Measurements from ENCODE around the gene NDUFAF7. TPM values are rescaled to one million over a fixed set of nuclear protein-coding genes. Genes with fewer than 3 reads are reported as not detected.
A peak's percentile ranks its signal among the peaks of the same experiment; 100 is the strongest.

Gene NDUFAF7
- total and polyA plus RNA-seq, 2 of the 13 experiments (the other 11 are each of a cell fraction or from before 2014, with no cell fraction given): 27.0 to 40.8 TPM

GRCh38 chr2:37196320-37197195, 34.9 kb upstream of the NDUFAF7 start, which contains the start of gene CEBPZOS:
TSS of gene CEBPZOS (plus strand) at chr2:37196496. CDS start at chr2:37199705, 3,209 bp downstream.
- Histone ChIP-seq H3K36me3 (replicated peaks in 1 of 2; ENCODE audit: control insufficient read depth in 1 of 2, insufficient read depth in 2 of 2, low read length in 2 of 2) (peaks cover 3 to 17% of the 10 kb centered on the region in 2 experiments; a peak in 4 of 5 replicates), H2AFZ (ENCODE audit: low read length) (peak within 1 kb of the TSS; percentile 97), H3K9me3 (ENCODE audit: low read length) (no peaks in the 10 kb centered on the region), H3K4me3 (replicated peaks in 1 of 3; ENCODE audit: insufficient read depth in 1 of 3, low read depth in 2 of 3, low read length in 3 of 3) (peak within 1 kb of the TSS; percentile 78 to 91 (median 90)), H3K79me2 (ENCODE audit: insufficient read depth, low read length) (peaks cover 38% of the 10 kb centered on the region), H3K4me1 (ENCODE audit: insufficient read depth, low read length) (peaks cover 34% of the 10 kb centered on the region), H3K9ac (ENCODE audit: insufficient read depth, low read depth, low read length) (peak within 1 kb of the TSS; percentile 90), H3K4me2 (ENCODE audit: low read depth, low read length) (peak within 1 kb of the TSS; percentile 92), H4K20me1 (ENCODE audit: insufficient read depth, low read length) (no peaks in the 10 kb centered on the region; the same call in 1 of the 2 replicates), H3K27ac (ENCODE audit: extremely low read length, insufficient read depth, low read length) (peak within 1 kb of the TSS; percentile 70), H3K27me3 (ENCODE audit: control insufficient read depth in 1 of 2, insufficient read depth in 2 of 2, low read length in 2 of 2) (peaks cover 2 to 3% of the 10 kb centered on the region in 2 experiments; a peak in 1 of 5 replicates)
- no TSS peak for BruUV-seq (replicated peaks)
- ChIA-PET POLR2A (interaction anchor here (0.7 to 2.5 kb wide), 8 partner anchors 10 to 112 kb away, joined by 3 to 14 read pairs (median 3); partner anchors contain the start of genes CEBPZ, EIF2AK2, GPATCH11 and HEATR5B), CTCF (ENCODE audit: low intra/inter-chr PET ratio, low total read pairs) (no interaction called here)
- WGBS (ENCODE audit: low lambda C conversion rate): 1% methylated on average over 48 of the region's 72 CpGs
- DNase-seq (ENCODE audit: low spot score) (peak; percentile 80), FAIRE-seq (peak; percentile 83), ATAC-seq (peak; percentile 87)
- in situ Hi-C loops (cut with HindIII; ENCODE audit: extremely low pct_ligation_motif_present, low pct_unique_long_range_greater_than_20kb) (no loop called here), intact Hi-C loops (cut with micrococcal nuclease; ENCODE audit: unreplicated experiment) (loop anchor here (2.0 kb wide), 3 partner anchors 28 to 40 kb away; partner anchors contain the start of genes CEBPZ, EIF2AK2 and NDUFAF7)
- TF ChIP-seq ZNF431 (CRISPR knock-in tag; IDR thresholded peaks at IDR 0.05; ENCODE audit: borderline replicate concordance, low read depth) (peak; percentile 97), ZNF75D (CRISPR knock-in tag; IDR thresholded peaks at IDR 0.05; ENCODE audit: borderline replicate concordance) (no peak), SNAI1 (CRISPR knock-in tag; IDR thresholded peaks at IDR 0.05; ENCODE audit: borderline replicate concordance) (peak; percentile 91), ZNF34 (CRISPR knock-in tag; IDR thresholded peaks at IDR 0.05; ENCODE audit: borderline replicate concordance) (no peak), ZNF18 (CRISPR knock-in tag; IDR thresholded peaks at IDR 0.05; ENCODE audit: insufficient replicate concordance) (peak; percentile 91), ZNF530 (CRISPR knock-in tag; IDR thresholded peaks at IDR 0.05; ENCODE audit: low read depth) (peak; percentile 87), TRIM24 (CRISPR knock-in tag; IDR thresholded peaks at IDR 0.05) (no peak), MYC (CRISPR knock-in tag; IDR thresholded peaks at IDR 0.05; ENCODE audit: borderline replicate concordance) (peak; percentile 89), CREBL2 (CRISPR knock-in tag; IDR thresholded peaks at IDR 0.05; ENCODE audit: borderline replicate concordance) (peak; percentile 64; the same call in 1 of the 2 replicates), IRF1 (CRISPR knock-in tag; IDR thresholded peaks at IDR 0.05; ENCODE audit: low read depth) (0 out of 2 replicates have a peak, but pooled peaks have one; percentile 24), KLF15 (CRISPR knock-in tag; IDR thresholded peaks at IDR 0.05; ENCODE audit: borderline replicate concordance) (peak; percentile 68; the same call in 1 of the 2 replicates), ZNF546 (CRISPR knock-in tag; conservative IDR thresholded peaks at IDR 0.05) (no peak; the same call in none of the 2 replicates), ZNF430 (CRISPR knock-in tag; IDR thresholded peaks at IDR 0.05) (peak; percentile 97), ZNF710 (CRISPR knock-in tag; IDR thresholded peaks at IDR 0.05; ENCODE audit: borderline replicate concordance) (peak; percentile 87; the same call in 1 of the 2 replicates), CC2D1A (CRISPR knock-in tag; IDR thresholded peaks at IDR 0.05) (no peak), SMYD3 (CRISPR knock-in tag; IDR thresholded peaks at IDR 0.05) (peak; percentile 95), KDM5B (CRISPR knock-in tag; IDR thresholded peaks at IDR 0.05; ENCODE audit: borderline replicate concordance) (peak; percentile 99)
